Measurements from ENCODE around the gene GFI1. TPM values are rescaled to one million over a fixed set of nuclear protein-coding genes. Genes with fewer than 3 reads are reported as not detected.

The GFI1 gene
- polyA plus RNA-seq, 1 of the 3 experiments (the other 2 are of a cell fraction) = 0.18 TPM

DNA sequence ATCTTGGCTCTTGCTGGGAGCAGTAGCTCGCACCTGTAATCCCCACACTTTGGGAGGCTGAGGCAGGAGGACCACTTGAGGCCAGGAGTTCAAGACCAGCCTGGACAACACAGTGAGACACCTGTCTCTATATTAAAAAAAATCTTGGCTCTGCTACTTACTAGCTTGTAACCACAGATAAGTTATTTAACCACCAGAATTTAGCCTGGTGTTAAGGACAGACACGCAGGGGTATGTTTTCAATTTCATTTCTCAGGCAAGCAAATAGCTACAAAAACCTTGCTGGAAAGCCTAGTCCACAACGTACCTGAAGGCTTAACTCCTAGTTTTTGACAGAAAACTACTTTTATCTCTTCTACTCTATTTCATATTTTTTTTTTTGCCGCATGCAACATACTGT is 24.8 kb upstream of the GFI1 start:
- POLR2A ChIA-PET = no interaction called here
- Histone ChIP-seq H3K9me2 (no peaks in the 10 kb centered on the region), H3K4me2 (no peak overlapping the region), H3K9ac (no peak overlapping the region), H2AFZ (ENCODE audit: low read depth) (no peak overlapping the region), H4K20me1 (ENCODE audit: insufficient read depth) (no peaks in the 10 kb centered on the region), H3K4me1 (ENCODE audit: control insufficient read depth in 1 of 2, insufficient read depth in 2 of 2, low read depth in 1 of 2, low read length in 1 of 2) (no peaks in the 10 kb centered on the region), H3K27ac (ENCODE audit: low read depth in 2 of 2, low read length in 1 of 2) (no peak overlapping the region), H3K9me3 (no peaks in the 10 kb centered on the region), H3K79me2 (ENCODE audit: insufficient read depth) (no peaks in the 10 kb centered on the region), H3K27me3 (ENCODE audit: insufficient read depth) (no peaks in the 10 kb centered on the region), H3F3A (replicated peaks; ENCODE audit: insufficient read depth) (no peaks in the 10 kb centered on the region), H3K4me3 (ENCODE audit: low read depth in 2 of 2, low read length in 1 of 2) (no peak overlapping the region), H3K36me3 (replicated peaks in 1 of 2; ENCODE audit: control insufficient read depth in 1 of 2, insufficient read depth in 2 of 2, low read length in 1 of 2) (peaks cover 0 to 9% of the 10 kb centered on the region in 2 experiments)
- TF ChIP-seq, protein P1, sequence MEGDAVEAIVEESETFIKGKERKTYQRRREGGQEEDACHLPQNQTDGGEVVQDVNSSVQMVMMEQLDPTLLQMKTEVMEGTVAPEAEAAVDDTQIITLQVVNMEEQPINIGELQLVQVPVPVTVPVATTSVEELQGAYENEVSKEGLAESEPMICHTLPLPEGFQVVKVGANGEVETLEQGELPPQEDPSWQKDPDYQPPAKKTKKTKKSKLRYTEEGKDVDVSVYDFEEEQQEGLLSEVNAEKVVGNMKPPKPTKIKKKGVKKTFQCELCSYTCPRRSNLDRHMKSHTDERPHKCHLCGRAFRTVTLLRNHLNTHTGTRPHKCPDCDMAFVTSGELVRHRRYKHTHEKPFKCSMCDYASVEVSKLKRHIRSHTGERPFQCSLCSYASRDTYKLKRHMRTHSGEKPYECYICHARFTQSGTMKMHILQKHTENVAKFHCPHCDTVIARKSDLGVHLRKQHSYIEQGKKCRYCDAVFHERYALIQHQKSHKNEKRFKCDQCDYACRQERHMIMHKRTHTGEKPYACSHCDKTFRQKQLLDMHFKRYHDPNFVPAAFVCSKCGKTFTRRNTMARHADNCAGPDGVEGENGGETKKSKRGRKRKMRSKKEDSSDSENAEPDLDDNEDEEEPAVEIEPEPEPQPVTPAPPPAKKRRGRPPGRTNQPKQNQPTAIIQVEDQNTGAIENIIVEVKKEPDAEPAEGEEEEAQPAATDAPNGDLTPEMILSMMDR (IDR thresholded peaks at IDR 0.05) = no peak
- TF ChIP-seq RFX5 (IDR thresholded peaks at IDR 0.05; ENCODE audit: low read length) = no peak
- TF ChIP-seq, protein P2, sequence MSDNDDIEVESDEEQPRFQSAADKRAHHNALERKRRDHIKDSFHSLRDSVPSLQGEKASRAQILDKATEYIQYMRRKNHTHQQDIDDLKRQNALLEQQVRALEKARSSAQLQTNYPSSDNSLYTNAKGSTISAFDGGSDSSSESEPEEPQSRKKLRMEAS (IDR thresholded peaks at IDR 0.05; ENCODE audit: low read depth) = no peak
- no peak for TF ChIP-seq EZH2phosphoT487 (IDR thresholded peaks at IDR 0.05; ENCODE audit: borderline replicate concordance, low read depth)
- TF ChIP-seq, protein P3, sequence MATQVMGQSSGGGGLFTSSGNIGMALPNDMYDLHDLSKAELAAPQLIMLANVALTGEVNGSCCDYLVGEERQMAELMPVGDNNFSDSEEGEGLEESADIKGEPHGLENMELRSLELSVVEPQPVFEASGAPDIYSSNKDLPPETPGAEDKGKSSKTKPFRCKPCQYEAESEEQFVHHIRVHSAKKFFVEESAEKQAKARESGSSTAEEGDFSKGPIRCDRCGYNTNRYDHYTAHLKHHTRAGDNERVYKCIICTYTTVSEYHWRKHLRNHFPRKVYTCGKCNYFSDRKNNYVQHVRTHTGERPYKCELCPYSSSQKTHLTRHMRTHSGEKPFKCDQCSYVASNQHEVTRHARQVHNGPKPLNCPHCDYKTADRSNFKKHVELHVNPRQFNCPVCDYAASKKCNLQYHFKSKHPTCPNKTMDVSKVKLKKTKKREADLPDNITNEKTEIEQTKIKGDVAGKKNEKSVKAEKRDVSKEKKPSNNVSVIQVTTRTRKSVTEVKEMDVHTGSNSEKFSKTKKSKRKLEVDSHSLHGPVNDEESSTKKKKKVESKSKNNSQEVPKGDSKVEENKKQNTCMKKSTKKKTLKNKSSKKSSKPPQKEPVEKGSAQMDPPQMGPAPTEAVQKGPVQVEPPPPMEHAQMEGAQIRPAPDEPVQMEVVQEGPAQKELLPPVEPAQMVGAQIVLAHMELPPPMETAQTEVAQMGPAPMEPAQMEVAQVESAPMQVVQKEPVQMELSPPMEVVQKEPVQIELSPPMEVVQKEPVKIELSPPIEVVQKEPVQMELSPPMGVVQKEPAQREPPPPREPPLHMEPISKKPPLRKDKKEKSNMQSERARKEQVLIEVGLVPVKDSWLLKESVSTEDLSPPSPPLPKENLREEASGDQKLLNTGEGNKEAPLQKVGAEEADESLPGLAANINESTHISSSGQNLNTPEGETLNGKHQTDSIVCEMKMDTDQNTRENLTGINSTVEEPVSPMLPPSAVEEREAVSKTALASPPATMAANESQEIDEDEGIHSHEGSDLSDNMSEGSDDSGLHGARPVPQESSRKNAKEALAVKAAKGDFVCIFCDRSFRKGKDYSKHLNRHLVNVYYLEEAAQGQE (IDR thresholded peaks at IDR 0.05; ENCODE audit: low read depth, low read length) = no peak
- TF ChIP-seq POLR2AphosphoS5 (IDR thresholded peaks at IDR 0.05; ENCODE audit: low read depth, low read length) = no peak
- no peak for TF ChIP-seq GABPA (IDR thresholded peaks at IDR 0.05; ENCODE audit: low read depth)
- TF ChIP-seq SIN3A (IDR thresholded peaks at IDR 0.05; ENCODE audit: borderline replicate concordance, low read depth, low read length) = no peak
- TF ChIP-seq TEAD4 (IDR thresholded peaks at IDR 0.05; ENCODE audit: borderline replicate concordance, insufficient read depth) = no peak
- TF ChIP-seq, protein P4, sequence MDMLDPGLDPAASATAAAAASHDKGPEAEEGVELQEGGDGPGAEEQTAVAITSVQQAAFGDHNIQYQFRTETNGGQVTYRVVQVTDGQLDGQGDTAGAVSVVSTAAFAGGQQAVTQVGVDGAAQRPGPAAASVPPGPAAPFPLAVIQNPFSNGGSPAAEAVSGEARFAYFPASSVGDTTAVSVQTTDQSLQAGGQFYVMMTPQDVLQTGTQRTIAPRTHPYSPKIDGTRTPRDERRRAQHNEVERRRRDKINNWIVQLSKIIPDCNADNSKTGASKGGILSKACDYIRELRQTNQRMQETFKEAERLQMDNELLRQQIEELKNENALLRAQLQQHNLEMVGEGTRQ (IDR thresholded peaks at IDR 0.05; ENCODE audit: borderline replicate concordance, low read depth, low read length) = no peak
- CTCF ChIA-PET = no interaction called here
- no peak for DNase-seq
- 91% methylated on average over 4 of the region's 4 CpGs for WGBS (ENCODE audit: low lambda C conversion rate)
